ENCODE measurements around the gene SPX.

The SPX gene

DNA sequence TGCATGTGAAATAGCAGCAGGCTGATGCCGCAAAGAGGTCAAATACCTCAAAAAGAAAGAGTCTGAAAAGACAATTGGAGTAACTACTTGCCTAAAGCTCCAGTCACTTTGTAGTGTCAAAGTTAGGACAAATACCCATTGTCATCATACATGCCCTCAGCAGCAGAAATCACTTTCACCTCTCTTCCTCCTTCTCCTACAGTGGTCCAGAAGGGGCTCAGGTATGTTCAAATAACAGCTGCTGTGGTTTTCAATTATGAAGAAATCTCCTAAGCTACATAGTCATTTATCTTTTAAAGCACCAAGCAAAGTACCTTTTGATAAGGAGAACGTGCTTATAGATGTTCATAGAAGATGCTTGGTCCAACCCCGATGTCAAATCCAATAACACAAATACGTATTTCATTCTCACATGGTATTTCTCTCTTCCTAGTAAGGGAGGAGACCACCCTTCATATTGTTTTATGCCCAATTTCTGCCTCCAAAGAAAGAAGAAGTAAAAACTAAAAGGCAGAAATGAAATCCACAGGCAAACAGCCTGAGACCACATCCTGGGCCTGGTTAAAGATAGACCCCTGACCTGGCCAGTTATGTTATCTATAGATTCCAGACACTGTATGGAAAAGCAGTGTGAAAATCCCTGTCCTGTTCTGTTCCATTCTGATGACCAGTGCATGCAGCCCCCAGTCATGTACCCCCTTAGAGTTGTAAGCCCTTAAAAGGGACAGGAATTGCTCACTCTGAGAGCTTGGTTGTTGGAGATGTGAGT is 54.8 kb downstream of the SPX start:
- DNase-seq (ENCODE audit: low read depth in 2 of 2), result no peak
